GM15510 (cell line): Measurements from ENCODE around the gene RFX2.

Experiments
- POLR2A ChIP-seq: IDR thresholded peaks from 3 replicates; pipeline ENCODE4 v1.6.1; 2011; ENCODE audit warnings: borderline replicate concordance; ENCODE audit not compliant: insufficient read length; ENCODE audit errors: extremely low read depth

Gene RFX2

DNA sequence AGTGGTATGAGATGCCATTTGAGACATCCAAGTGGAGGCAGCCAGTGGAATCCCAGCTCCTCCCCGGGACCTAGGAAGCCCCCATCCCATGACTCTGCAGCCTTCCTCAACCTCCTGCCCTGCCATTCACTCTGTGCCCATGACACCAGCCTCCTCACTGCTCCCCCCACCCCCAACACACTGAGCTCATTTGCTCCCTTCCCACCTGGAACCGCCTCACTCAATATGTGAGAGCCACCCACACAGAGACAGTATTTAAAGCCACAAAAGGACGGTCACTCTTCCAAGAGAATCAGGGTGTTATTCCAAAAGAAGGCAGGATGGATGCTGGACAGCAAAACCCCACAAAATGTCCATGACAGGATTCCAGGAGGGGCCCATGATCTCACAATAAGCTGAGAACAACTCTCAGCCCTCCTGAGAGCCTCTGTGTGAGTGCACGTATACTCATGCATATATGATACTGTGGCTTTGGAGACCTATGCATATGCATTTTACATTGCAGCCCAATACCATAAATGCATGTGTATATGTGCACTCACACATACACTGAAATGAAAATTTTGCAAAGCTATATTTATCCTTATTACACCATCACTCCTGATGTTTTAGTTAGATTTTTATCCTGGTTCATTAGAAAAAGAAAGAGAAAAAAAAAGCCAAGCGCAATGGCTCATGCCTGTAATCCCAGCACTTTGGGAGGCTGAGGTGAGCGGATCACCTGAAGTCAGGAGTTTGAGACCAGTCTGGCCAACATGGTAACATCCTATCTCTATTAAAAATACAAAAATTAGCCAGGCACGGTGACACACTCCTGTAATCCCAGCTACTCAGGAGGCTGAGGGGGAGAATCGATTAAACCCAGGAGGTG is 121.5 kb downstream of the RFX2 start:
- TF ChIP-seq POLR2A, result no peak

DNA sequence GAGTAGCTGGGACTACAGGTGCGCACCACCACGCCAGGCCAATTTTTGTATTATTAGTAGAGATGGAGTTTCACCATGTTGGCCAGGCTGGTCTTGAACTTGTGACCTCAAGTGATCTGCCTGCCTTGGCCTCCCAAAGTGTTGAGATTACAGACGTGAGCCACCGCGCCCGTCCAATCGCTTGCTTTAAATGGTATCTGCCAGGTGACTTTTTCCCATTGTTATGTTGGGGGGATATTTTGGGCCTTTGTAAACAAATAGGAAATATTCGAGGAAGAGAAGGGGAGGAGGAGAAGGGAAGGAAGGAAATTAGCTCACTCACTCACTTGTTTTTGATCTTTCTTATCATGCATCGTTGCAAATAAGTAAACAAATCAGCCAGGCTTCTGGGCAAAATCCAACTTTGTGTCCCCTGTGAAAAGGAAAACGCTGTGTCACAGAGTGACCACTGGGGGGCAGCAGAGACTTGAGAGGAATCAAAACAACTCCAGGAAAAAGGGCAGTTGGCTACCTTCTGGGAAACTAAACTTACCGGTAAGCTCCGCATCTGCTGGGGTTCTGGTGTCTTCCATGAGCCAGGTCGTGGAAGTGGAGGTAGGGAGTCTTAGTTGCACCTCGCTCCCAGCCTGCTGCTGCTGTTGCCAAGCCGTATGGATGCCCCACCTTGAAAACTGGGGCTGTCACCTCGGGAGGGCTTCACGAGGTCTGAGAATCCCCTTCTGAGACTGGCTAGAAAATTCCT is 123.1 kb downstream of the RFX2 start:
- no peak for TF ChIP-seq POLR2A

GRCh38 chr19:5985098-5985783 is 125.1 kb downstream of the RFX2 start:
- TF ChIP-seq POLR2A, result no peak

DNA sequence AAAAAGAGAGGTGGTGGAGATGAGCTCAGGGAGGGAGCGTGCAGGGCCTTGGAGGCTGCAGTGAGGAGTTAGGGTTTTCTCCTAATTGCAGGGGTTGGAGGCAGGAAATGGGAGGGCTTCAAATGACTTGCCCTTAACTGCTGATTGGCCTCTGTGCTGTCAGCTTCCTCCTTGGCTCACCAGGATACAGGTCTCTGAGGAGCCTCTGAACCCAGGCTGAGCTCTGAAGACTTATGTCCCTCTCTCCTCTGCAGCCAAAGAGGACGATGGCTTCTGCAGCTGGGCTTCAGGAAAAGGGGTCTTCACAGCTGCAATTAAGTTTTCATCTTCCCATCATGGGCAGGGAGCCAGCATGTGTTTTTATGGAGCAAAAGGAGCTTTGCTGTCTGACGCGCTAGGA is 125.7 kb downstream of the RFX2 start:
- TF ChIP-seq POLR2A, result no peak

GRCh38 chr19:5983367-5983955 is 126.8 kb downstream of the RFX2 start:
- TF ChIP-seq POLR2A, result no peak

DNA sequence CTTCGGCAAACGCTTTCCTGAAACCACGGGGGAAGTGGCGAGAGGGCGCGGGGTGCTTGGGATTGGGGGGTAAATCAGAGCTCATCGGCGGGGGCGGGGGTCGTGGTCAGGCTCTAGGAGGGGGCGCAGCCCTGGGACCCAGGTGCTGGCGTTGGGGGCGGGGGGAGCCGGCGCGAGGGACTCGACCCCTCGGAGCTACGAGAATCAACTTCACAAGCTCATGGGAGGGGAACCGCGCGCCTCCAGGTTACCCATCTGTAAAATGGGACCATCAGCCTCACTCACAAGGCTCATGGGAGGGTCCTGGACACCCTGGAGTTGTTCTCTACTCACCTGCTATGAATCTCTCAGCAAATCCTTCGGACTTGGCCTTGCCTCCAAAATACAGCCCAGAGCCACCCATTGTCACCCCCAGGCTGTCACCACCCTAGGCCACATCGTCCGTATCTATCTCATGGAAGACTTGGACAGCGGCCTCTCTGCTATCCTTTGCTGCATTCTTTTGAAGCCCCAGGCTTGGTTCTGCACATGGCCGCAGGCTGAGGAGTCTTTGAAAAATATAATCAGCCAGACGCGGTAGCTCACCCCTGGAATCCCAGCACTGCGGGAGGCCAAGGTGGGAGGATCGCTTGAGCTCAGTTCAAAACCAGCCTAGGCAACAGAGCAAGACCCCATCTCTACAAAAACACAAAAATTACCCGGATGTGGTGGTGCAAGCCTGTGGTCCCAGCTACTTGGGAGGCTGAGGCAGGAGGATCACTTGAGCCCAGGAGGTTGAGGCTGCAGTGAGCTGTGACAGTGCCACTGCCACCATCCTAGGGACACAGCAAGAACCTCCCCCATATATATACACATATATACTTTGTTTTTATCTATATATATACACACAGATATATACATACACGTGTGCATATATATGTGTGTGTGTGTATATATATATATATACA is 131.4 kb downstream of the RFX2 start:
- TF ChIP-seq POLR2A, result no peak

DNA sequence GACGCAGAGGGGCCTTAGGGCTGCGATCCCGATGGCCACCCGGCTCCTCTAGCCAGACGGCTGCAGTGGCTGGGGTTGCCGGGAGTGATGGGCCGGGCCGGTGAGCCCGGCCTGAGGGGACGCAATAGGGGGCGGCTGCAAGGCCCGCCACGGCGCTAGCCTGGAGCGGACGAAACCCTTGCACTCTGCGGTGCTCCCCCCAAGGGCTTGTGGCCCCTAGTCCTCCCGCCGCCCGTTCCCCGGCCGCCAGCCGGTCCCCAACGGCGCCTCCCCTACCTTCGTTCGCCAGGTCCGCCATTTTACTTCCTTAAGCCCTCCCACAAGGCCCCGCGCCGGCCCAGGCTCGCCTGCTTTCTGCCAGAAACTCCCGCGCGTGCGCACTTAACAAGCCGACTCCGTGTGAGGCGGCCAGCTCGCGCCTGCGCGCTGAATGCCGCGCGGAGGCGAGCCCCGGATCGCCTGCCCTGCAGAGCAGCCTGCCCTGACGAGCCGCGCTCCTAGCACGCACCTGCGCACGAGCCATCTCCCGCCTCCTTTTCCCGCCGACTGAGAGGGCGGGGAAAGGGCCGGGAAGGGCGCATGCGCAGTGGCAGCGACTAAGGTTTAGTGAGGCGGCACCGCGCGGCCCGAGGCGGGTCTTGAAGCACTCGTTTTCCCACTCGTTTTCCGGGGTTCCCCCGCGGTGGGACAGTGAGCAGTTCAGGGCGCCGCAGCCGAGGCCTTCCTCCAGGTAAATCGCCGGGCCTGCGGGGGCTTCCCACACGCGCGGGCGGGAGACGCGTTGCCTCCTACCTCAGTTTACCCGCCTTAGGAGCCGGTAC is 132.3 kb downstream of the RFX2 start, which contains the start of gene RANBP3:
RANBP3 (minus strand) TSS at position 356 of the 821 bp plus-strand sequence; CDS start at position 298, 58 bp downstream.
- TF ChIP-seq POLR2A, result peak; percentile 71

DNA sequence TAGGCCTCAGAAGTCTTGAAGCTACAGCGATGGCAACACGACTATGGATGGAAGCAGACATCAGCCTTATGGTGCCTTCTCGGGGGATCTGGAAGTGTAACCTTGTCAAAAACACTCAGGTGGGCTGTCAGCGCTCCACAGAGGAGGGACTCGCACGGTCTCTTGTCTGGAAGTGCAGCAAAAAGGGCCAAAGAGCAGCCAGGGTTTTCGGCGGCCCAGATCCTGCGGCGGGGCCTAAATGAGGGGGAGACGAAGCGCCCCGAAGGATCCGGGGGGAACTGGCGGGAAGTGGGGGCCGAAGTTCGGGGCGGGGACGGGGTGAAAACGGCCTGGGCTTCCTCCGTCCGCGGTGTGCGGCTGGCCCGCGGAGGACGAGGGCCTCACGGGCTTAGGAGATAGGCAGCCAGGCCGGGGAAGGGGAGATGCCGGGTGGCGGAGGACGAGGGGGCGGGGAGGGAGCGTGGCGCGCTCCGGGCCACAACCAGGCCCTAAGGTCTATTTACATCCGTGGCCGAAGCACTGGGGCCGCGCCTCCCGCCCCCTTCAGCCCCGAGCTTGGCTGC is 133.0 kb downstream of the RFX2 start:
- no peak for TF ChIP-seq POLR2A

DNA sequence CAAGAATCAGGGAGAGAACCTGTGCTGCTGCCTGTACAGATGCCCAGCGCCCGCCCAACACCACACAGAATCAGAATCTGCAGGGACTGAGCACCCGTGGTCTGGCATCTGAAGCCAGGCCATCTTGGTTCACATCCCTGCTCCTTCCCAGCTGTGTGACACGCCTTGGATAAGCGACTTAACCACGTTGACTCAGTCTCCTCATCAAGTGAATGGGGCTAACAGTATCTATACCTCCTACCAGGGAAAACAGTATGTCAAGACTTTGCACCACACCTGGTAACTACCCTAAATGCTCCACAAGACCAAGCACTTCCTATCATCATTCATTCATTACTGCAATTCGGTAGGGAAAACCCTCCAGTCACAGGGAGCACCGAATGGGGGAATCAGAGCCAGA is 133.5 kb downstream of the RFX2 start:
- no peak for TF ChIP-seq POLR2A

DNA sequence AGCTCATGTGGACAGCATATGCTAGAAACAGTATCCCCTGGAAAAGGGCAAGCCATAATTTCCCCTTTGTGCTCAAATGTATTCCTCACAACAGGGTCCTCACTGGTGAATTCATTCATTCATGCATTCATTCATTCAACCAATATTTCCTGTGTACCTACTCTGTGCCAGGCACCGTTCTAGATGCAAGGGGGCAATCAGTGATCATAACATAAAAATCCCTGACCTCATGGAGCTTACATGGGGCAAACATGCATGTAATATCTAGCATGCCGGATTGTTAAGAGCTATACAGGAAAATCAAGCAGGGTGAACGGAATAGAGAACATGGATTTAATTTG is 134.9 kb downstream of the RFX2 start:
- TF ChIP-seq POLR2A, result no peak

DNA sequence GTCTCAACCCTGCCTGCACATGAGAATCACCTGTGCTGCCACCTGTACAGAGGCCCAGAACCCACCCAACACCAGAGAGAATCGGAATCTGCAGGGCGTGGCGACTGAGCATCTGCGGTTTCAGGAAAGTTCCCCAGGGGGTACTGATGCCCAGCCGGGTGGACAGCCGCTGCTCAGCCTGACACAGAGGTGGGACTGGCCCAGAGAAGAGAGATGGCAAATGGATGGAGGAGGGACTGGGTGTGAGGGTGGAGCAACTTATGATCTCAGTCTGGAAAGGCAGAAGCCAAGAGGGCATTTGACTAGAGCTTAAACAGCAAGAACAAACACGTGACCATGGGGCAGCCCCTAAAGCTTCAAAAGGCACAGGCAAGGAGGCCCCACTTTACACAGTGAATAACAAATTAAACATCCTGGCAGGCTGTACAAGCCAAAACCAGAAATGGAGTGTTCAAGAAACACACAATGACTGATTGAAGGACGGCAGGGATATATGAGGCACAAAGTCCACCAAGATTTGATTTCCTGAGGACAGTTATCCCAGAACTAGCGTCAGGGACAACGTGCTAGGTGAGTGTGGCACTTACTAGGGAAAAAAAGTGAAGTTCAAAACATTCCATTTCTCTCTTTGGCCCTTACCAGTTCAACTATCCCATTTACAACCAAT is 135.4 kb downstream of the RFX2 start:
- no peak for TF ChIP-seq POLR2A

GRCh38 chr19:5973867-5974635 is 136.2 kb downstream of the RFX2 start:
- no peak for TF ChIP-seq POLR2A

- TF ChIP-seq POLR2A, result no peak
Measured at GRCh38 chr19:5973376-5973775, 136.9 kb downstream of the RFX2 start.
